Upper lobe of left lung (tissue), 4 donors: ENCODE data around the gene NPC1L1.

Experiments
- POLR2A ChIP-seq, 4 donors: fragments of 450-650 bp; IDR thresholded peaks; one replicate each; pipeline ENCODE4 v1.5.1; 2016 to 2017; ENCODE audit warnings: antibody characterized with exemption in 4 of 4, mild to moderate bottlenecking in 2 of 4
- POLR2AphosphoS5 ChIP-seq, 2 donors: sonication (generic); formaldehyde crosslinking; IDR thresholded peaks; one replicate each; pipeline ENCODE4 v1.5.1; 2017; ENCODE audit warnings: antibody characterized with exemption in 2 of 2
- TF ChIP-seq, protein P1 (sequence below), 6 experiments: fragments of 450-650 bp in 4 of 6; fragments of 200-600 bp in 2 of 6; sonication (generic) in 2 of 6; IDR thresholded peaks; one replicate each; pipeline ENCODE4 v1.5.1; 2016 to 2019; ENCODE audit warnings: antibody characterized with exemption in 6 of 6

DNA sequence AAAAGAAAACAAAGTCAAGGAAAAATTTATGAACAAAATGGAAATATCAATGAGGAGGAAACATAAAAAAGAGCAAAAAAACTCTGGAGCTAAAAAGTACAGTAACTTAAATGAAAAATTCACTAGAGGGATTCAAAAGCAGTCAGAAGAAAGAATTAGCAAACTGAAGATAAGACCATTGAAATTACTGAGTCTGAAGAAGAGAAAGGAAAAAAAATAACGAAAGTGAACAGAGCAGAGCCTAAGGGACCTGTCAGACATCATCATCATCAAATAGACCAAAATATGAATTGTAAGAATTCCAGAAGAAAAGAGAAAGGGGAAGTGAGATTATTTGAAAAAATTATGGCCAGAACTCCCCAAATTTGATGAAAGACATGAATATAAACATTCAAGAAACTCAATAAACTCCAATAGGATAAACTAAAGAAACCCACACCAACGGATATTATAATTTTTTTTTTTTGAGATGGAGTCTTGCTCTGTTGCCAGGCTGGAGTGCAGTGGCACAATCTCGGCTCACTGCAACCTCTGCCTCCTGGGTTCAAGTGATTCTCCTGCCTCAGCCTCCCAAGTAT, 16.2 kb downstream of the NPC1L1 start:
- TF ChIP-seq, protein P1, sequence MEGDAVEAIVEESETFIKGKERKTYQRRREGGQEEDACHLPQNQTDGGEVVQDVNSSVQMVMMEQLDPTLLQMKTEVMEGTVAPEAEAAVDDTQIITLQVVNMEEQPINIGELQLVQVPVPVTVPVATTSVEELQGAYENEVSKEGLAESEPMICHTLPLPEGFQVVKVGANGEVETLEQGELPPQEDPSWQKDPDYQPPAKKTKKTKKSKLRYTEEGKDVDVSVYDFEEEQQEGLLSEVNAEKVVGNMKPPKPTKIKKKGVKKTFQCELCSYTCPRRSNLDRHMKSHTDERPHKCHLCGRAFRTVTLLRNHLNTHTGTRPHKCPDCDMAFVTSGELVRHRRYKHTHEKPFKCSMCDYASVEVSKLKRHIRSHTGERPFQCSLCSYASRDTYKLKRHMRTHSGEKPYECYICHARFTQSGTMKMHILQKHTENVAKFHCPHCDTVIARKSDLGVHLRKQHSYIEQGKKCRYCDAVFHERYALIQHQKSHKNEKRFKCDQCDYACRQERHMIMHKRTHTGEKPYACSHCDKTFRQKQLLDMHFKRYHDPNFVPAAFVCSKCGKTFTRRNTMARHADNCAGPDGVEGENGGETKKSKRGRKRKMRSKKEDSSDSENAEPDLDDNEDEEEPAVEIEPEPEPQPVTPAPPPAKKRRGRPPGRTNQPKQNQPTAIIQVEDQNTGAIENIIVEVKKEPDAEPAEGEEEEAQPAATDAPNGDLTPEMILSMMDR (IDR thresholded peaks at IDR 0.05), result no peak
- TF ChIP-seq POLR2A (IDR thresholded peaks at IDR 0.05), result no peak
- TF ChIP-seq POLR2AphosphoS5 (IDR thresholded peaks at IDR 0.05), result no peak
